Neural progenitor cell (in vitro differentiated cells): ENCODE data around the gene HINT1.

Experiments used
- CTCF ChIP-seq: fragments of 200-600 bp; sonication (generic); IDR thresholded peaks from 2 replicates; pipeline ENCODE4 v1.5.1; 2017; ENCODE audit warnings: antibody characterized with exemption, mild to moderate bottlenecking
- EZH2 ChIP-seq: fragments of 200-600 bp; sonication (generic); IDR thresholded peaks from 2 replicates; pipeline ENCODE4 v1.6.1; 2017; ENCODE audit warnings: antibody characterized with exemption, mild to moderate bottlenecking, moderate library complexity

DNA sequence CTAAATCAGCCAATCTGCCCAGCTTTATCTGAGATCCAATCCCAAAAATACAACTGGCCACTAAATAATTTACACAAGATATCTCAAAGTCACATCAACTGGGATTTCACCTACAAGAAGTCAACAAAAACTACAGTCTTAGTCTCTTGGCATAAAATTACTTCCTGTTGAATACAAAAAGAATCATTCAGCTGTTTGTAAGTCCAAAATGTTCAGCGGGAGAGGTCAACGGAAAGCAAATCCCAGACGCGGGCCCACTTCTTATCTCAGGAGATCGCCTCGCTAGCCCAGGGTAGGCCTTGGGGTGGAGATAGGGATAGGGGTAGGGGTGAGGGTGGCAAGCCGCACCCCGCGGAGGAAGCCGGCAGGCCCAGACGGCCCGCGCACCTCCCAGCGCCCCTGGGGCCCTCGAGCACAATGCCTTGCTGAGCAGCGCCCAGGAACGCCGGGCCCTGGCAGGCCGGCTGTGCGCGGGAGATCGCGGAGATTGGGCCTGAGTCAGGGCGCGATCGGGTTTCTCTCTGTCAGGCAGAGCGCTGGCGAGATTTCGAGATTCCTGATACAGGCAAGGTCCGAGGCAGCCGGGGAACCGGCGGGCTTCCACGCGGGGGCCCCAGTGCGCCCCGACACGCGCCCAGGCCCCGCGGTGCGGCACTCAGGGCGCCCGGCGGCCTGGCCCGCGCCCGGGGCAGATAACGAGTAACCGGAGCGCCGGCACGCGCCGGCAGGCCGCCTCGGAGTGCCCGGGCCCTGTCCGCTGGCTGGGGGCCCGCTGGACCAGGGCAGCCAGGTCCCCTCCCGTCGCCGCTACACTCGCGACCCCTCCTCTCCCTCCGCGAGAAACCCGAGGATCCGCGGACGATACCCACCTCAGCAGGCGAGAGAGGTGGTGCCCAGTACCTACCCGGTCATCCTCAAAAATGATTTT lies 601 bp downstream of the HINT1 start:
- TF ChIP-seq CTCF (peak; percentile 9), EZH2 (peak; percentile 4)
